K562 (cell line): ENCODE results near the gene SPATA13. TPM values are rescaled to one million over a fixed set of nuclear protein-coding genes. Genes with fewer than 3 reads are reported as not detected.

Experiments
- BRD4 ChIP-seq: fragments of 200-600 bp; sonication (generic); IDR thresholded peaks from 2 replicates; pipeline ENCODE4 v1.6.1; 2017; ENCODE audit warnings: inconsistent platforms
- CHD2 ChIP-seq: IDR thresholded peaks from 2 replicates; pipeline ENCODE4 v1.6.1; 2011; ENCODE audit warnings: low read depth, low read length
- HLTF ChIP-seq: fragments of 450-650 bp; IDR thresholded peaks from 2 replicates; pipeline ENCODE4 v1.6.1; 2016
- KDM4B ChIP-seq, 2 experiments: fragments of 450-650 bp in 1 of 2; sonication (generic) in 1 of 2; IDR thresholded peaks; 2 replicates each; pipeline ENCODE4 v1.6.1; 2016 to 2017; ENCODE audit warnings: borderline replicate concordance in 2 of 2, antibody characterized with exemption in 1 of 2, low read depth in 1 of 2, mild to moderate bottlenecking in 1 of 2
- MEF2A ChIP-seq: IDR thresholded peaks from 2 replicates; pipeline ENCODE4 v1.6.1; 2011; ENCODE audit warnings: low read depth, mild to moderate bottlenecking, low read length, moderate library complexity; ENCODE audit not compliant: control insufficient read depth
- NBN ChIP-seq: fragments of 450-650 bp; IDR thresholded peaks from 2 replicates; pipeline ENCODE4 v1.6.1; 2016; ENCODE audit warnings: low read depth, mild to moderate bottlenecking
- PHF8 ChIP-seq: fragments of 200-600 bp; sonication (generic); IDR thresholded peaks from 2 replicates; pipeline ENCODE4 v1.6.1; 2012; ENCODE audit warnings: mixed run types, mild to moderate bottlenecking, inconsistent platforms, low read length, moderate library complexity, borderline replicate concordance
- RBM34 ChIP-seq: fragments of 200-400 bp; formaldehyde crosslinking; IDR thresholded peaks from 2 replicates; pipeline ENCODE4 v1.6.1; 2018; ENCODE audit warnings: low read length, borderline replicate concordance; ENCODE audit not compliant: insufficient read depth
- TCF7L2 ChIP-seq: fragments of 150-350 bp; IDR thresholded peaks from 2 replicates; pipeline ENCODE4 v1.6.1; 2016; ENCODE audit warnings: low read depth, mild to moderate bottlenecking, low read length, moderate library complexity
- ZNF175 ChIP-seq: fragments of 200-800 bp; sonication (Bioruptor generic); IDR thresholded peaks from 2 replicates; pipeline ENCODE4 v1.6.1; 2016; ENCODE audit warnings: low read depth, mild to moderate bottlenecking, missing genetic modification characterization, missing compliant biosample characterization
- polyA plus RNA-seq, 8 experiments: library from polyadenylated mRNA; depleted of rRNA in 4 of 8; stranded (reverse) in 5 of 8; unstranded in 3 of 8; fragments of >200 nt; fragmentation: Nextera tagmentation in 2 of 8; fragmentation: Illumina TruSeq in 1 of 8; extraction: Ambion mirVana in 2 of 8; extraction: Trizol in 1 of 8; gene quantifications; 2 replicates each; pipeline versions ENCODE4 v1.2.1 to v1.2.3, GENCODE V29; 2011 to 2014; ENCODE audit warnings: inconsistent platforms in 1 of 8, missing spikeins in 1 of 8
- total RNA-seq, 7 experiments: library from RNA; depleted of rRNA in 6 of 7; stranded (reverse); fragments of >200 nt in 6 of 7; fragmentation: Illumina TruSeq in 2 of 7; extraction: Trizol in 2 of 7; gene quantifications; 2 replicates each; pipeline versions ENCODE4 v1.2.1 to v1.2.3, GENCODE V29; 2011 to 2021; ENCODE audit warnings: low replicate concordance in 1 of 7
- TF ChIP-seq, protein P1 (sequence below), 2 experiments: fragments of 450-650 bp; IDR thresholded peaks; 2 replicates each; pipeline ENCODE4 v1.6.1; 2018; ENCODE audit warnings: mild to moderate bottlenecking in 2 of 2, low read depth in 1 of 2; ENCODE audit not compliant: partially characterized antibody in 2 of 2
- TF ChIP-seq, protein P2 (sequence below): fragments of 450-650 bp; IDR thresholded peaks from 2 replicates; pipeline ENCODE4 v1.6.1; 2016

SPATA13 gene
- total and polyA plus RNA-seq, 9 of the 15 experiments (the other 6 are each of a cell fraction or from before 2014, with no cell fraction given): 0.08 to 0.99 (median 0.21) TPM; not detected in 2

DNA sequence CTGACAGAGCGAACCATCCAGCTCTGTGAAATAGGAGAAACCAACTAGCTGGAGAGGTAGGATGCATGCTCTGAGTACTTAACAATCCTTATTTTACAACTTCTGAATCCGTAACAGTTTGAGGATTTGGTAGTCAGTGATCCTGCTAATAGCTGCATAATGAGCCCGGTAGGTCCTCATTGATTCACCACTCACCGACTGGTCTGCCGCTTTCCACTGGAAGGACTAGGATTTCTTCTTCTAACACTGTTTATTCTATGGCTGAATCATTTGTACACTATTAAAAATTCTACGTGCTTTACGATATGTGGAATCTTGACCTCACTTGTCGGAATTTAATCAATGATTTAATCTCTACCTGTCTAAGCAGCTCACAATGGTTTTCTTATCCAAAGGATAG lies 33.9 kb downstream of the SPATA13 start (continued):
- TF ChIP-seq, protein P1, sequence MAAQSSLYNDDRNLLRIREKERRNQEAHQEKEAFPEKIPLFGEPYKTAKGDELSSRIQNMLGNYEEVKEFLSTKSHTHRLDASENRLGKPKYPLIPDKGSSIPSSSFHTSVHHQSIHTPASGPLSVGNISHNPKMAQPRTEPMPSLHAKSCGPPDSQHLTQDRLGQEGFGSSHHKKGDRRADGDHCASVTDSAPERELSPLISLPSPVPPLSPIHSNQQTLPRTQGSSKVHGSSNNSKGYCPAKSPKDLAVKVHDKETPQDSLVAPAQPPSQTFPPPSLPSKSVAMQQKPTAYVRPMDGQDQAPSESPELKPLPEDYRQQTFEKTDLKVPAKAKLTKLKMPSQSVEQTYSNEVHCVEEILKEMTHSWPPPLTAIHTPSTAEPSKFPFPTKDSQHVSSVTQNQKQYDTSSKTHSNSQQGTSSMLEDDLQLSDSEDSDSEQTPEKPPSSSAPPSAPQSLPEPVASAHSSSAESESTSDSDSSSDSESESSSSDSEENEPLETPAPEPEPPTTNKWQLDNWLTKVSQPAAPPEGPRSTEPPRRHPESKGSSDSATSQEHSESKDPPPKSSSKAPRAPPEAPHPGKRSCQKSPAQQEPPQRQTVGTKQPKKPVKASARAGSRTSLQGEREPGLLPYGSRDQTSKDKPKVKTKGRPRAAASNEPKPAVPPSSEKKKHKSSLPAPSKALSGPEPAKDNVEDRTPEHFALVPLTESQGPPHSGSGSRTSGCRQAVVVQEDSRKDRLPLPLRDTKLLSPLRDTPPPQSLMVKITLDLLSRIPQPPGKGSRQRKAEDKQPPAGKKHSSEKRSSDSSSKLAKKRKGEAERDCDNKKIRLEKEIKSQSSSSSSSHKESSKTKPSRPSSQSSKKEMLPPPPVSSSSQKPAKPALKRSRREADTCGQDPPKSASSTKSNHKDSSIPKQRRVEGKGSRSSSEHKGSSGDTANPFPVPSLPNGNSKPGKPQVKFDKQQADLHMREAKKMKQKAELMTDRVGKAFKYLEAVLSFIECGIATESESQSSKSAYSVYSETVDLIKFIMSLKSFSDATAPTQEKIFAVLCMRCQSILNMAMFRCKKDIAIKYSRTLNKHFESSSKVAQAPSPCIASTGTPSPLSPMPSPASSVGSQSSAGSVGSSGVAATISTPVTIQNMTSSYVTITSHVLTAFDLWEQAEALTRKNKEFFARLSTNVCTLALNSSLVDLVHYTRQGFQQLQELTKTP (IDR thresholded peaks at IDR 0.05; ENCODE audit: low read depth in 1 of 2, partially characterized antibody in 2 of 2): no peak
- TF ChIP-seq HLTF: no peak
- no peak for TF ChIP-seq PHF8
- no peak for TF ChIP-seq KDM4B (IDR thresholded peaks at IDR 0.05; ENCODE audit: borderline replicate concordance in 2 of 2, low read depth in 1 of 2)
- no peak for TF ChIP-seq TCF7L2
- no peak for TF ChIP-seq ZNF175 (CRISPR knock-in tag)
- no peak for TF ChIP-seq MEF2A
- TF ChIP-seq RBM34: no peak
- TF ChIP-seq CHD2: no peak
- TF ChIP-seq, protein P2, sequence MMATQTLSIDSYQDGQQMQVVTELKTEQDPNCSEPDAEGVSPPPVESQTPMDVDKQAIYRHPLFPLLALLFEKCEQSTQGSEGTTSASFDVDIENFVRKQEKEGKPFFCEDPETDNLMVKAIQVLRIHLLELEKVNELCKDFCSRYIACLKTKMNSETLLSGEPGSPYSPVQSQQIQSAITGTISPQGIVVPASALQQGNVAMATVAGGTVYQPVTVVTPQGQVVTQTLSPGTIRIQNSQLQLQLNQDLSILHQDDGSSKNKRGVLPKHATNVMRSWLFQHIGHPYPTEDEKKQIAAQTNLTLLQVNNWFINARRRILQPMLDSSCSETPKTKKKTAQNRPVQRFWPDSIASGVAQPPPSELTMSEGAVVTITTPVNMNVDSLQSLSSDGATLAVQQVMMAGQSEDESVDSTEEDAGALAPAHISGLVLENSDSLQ: no peak
- no peak for TF ChIP-seq NBN
- TF ChIP-seq BRD4: no peak
